ENCODE results near the gene NRG3. TPM values are rescaled to one million over a fixed set of nuclear protein-coding genes. Genes with fewer than 3 reads are reported as not detected.

Gene NRG3
- total and polyA plus RNA-seq, 2 of the 4 experiments (the other 2 are of a cell fraction) = not detected

GRCh38 chr10:81949283-81949682, 74.3 kb downstream of the NRG3 start:
- no peaks in the 10 kb centered on the region for H3K27me3 ChIP-seq (ENCODE audit: control insufficient read depth, insufficient read depth, low read length)

More at GRCh38 chr10:81949283-81949682, 74.3 kb downstream of the NRG3 start:
- no peak overlapping the region for H2AK9ac ChIP-seq (replicated peaks; ENCODE audit: low read depth, low read length, poor library complexity)
- no peak overlapping the region for H2BK15ac ChIP-seq (ENCODE audit: low read depth, low read length)
- CTCF ChIA-PET = no interaction called here
- peaks cover 6% of the 10 kb centered on the region for H3K9me3 ChIP-seq (ENCODE audit: control insufficient read depth, insufficient read depth, low read length)
- no peak overlapping the region for H3K4me2 ChIP-seq (ENCODE audit: low read depth, low read length)
- H3K9ac ChIP-seq (ENCODE audit: low read depth, low read length) = no peak overlapping the region
- H3K18ac ChIP-seq (ENCODE audit: low read depth, low read length) = no peak overlapping the region
- no peaks in the 10 kb centered on the region for H3K36me3 ChIP-seq (ENCODE audit: control insufficient read depth, insufficient read depth, low read length)
- H3K4me1 ChIP-seq (ENCODE audit: control insufficient read depth, insufficient read depth, low read length) = no peaks in the 10 kb centered on the region
- H3K56ac ChIP-seq (ENCODE audit: extremely low read depth, insufficient read depth, low read length) = no peak overlapping the region
- no peak overlapping the region for H4K91ac ChIP-seq (ENCODE audit: insufficient read depth, low read depth, low read length)
- BruUV-seq (replicated peaks) = no TSS peak
- no peak overlapping the region for H4K8ac ChIP-seq (ENCODE audit: low read depth in 2 of 2, low read length in 2 of 2)
- dilution Hi-C loops (cut with HindIII; ENCODE audit: low sequenced_read_pairs, unreplicated experiment) = no loop called here
- H2AFZ ChIP-seq (replicated peaks; ENCODE audit: low read length, poor library complexity) = no peak overlapping the region
- H3K27ac ChIP-seq (ENCODE audit: insufficient read depth, low read length) = no peak overlapping the region
- no peaks in the 10 kb centered on the region for H3K9me1 ChIP-seq (ENCODE audit: insufficient read depth, low read length)
- no peak overlapping the region for H4K5ac ChIP-seq (ENCODE audit: low read depth, low read length)
- no peak overlapping the region for H2BK120ac ChIP-seq (ENCODE audit: low read depth, low read length)
- H3K79me1 ChIP-seq (ENCODE audit: low read depth in 1 of 2, low read length in 2 of 2) = no peaks in the 10 kb centered on the region
- no peak overlapping the region for H2BK5ac ChIP-seq (ENCODE audit: low read depth, low read length, poor library complexity, severe bottlenecking)
- ATAC-seq (ENCODE audit: low read depth) (no peak), DNase-seq (no peak)
- H3K4ac ChIP-seq (ENCODE audit: low read depth, low read length) = no peak overlapping the region
- H3K14ac ChIP-seq (replicated peaks; ENCODE audit: low read depth, low read length) = no peak overlapping the region
- H3K4me3 ChIP-seq (ENCODE audit: insufficient read depth, low read depth, low read length) = no peak overlapping the region
- no peak overlapping the region for H3K23ac ChIP-seq (ENCODE audit: low read depth, low read length)
- no peaks in the 10 kb centered on the region for H4K20me1 ChIP-seq (ENCODE audit: insufficient read depth, low read length)
- POLR2A ChIA-PET (ENCODE audit: unreplicated experiment) = no interaction called here
- H2BK20ac ChIP-seq (ENCODE audit: low read depth, low read length) = no peak overlapping the region
- TF ChIP-seq USF2 (IDR thresholded peaks at IDR 0.05; ENCODE audit: low read depth, low read length) (no peak), RFX5 (IDR thresholded peaks at IDR 0.05; ENCODE audit: low read depth, low read length) (no peak), CEBPB (IDR thresholded peaks at IDR 0.05; ENCODE audit: low read depth, low read length) (no peak), MAZ (IDR thresholded peaks at IDR 0.05; ENCODE audit: borderline replicate concordance, low read depth, low read length) (no peak), FOS (IDR thresholded peaks at IDR 0.05; ENCODE audit: low read depth, low read length) (no peak), SMC3 (IDR thresholded peaks at IDR 0.05; ENCODE audit: low read depth, low read length) (no peak), CHD1 (IDR thresholded peaks at IDR 0.05; ENCODE audit: low read depth, low read length) (no peak), NFE2L2 (IDR thresholded peaks at IDR 0.05; ENCODE audit: low read depth, low read length) (no peak), POLR2A (IDR thresholded peaks at IDR 0.05; ENCODE audit: low read depth, low read length) (no peak), MXI1 (IDR thresholded peaks at IDR 0.05; ENCODE audit: borderline replicate concordance, low read depth, low read length) (no peak), BHLHE40 (IDR thresholded peaks at IDR 0.05; ENCODE audit: low read depth, low read length) (no peak), RCOR1 (IDR thresholded peaks at IDR 0.05; ENCODE audit: insufficient replicate concordance, low read length) (no peak), RAD21 (IDR thresholded peaks at IDR 0.05; ENCODE audit: low read length) (no peak), MAFK (IDR thresholded peaks at IDR 0.05; ENCODE audit: low read depth, low read length) (no peak)
- TF ChIP-seq, protein P1, sequence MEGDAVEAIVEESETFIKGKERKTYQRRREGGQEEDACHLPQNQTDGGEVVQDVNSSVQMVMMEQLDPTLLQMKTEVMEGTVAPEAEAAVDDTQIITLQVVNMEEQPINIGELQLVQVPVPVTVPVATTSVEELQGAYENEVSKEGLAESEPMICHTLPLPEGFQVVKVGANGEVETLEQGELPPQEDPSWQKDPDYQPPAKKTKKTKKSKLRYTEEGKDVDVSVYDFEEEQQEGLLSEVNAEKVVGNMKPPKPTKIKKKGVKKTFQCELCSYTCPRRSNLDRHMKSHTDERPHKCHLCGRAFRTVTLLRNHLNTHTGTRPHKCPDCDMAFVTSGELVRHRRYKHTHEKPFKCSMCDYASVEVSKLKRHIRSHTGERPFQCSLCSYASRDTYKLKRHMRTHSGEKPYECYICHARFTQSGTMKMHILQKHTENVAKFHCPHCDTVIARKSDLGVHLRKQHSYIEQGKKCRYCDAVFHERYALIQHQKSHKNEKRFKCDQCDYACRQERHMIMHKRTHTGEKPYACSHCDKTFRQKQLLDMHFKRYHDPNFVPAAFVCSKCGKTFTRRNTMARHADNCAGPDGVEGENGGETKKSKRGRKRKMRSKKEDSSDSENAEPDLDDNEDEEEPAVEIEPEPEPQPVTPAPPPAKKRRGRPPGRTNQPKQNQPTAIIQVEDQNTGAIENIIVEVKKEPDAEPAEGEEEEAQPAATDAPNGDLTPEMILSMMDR (conservative IDR thresholded peaks at IDR 0.05; ENCODE audit: low read depth, low read length) = no peak
- TF ChIP-seq, protein P2, sequence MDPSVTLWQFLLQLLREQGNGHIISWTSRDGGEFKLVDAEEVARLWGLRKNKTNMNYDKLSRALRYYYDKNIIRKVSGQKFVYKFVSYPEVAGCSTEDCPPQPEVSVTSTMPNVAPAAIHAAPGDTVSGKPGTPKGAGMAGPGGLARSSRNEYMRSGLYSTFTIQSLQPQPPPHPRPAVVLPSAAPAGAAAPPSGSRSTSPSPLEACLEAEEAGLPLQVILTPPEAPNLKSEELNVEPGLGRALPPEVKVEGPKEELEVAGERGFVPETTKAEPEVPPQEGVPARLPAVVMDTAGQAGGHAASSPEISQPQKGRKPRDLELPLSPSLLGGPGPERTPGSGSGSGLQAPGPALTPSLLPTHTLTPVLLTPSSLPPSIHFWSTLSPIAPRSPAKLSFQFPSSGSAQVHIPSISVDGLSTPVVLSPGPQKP (IDR thresholded peaks at IDR 0.05; ENCODE audit: borderline replicate concordance, low read depth, low read length) = no peak
- in situ Hi-C loops (cut with MboI; ENCODE audit: low sequenced_read_pairs) = no loop called here
- H2AK5ac ChIP-seq (ENCODE audit: low read depth, low read length) = no peak overlapping the region
- no CpG with 5 or more reads among the region's 5 CpGs for WGBS, 2 experiments (ENCODE audit: extremely low coverage in 2 of 2, insufficient read length in 1 of 2)
- intact Hi-C loops (cut with micrococcal nuclease) = no loop called here

All from IMR-90 (cell line).